K562 (cell line): ENCODE results near the gene FGGY. TPM values are rescaled to one million over a fixed set of nuclear protein-coding genes. Genes with fewer than 3 reads are reported as not detected.
A peak's percentile ranks its signal among the peaks of the same experiment; 100 is the strongest.

Source experiments
- ATAC-seq: fragments of 200-7000 bp; cut with Tn5 transposase; 3 replicates; pipeline ENCODE4 v1.9.1; 2020; ENCODE audit warnings: moderate library complexity
- BruUV-seq: library from RNA; stranded (reverse); fragments of 400-500 nt; replicated peaks from 2 replicates; lab custom pipeline; 2021; lab: Mats Ljungman, UMichigan
- CTCF ChIA-PET: fragments of 300-600 bp; formaldehyde crosslinking; extraction: SDS; loops from one replicate; lab custom pipeline; 2021; ENCODE audit warnings: low intra/inter-chr PET ratio; lab: Yijun Ruan, JAX
- POLR2A ChIA-PET: fragments of 300-600, 350-650 bp; sonication (Branson Sonifier 250); formaldehyde crosslinking; extraction: SDS; loops from one replicate; lab custom pipeline; 2021; ENCODE audit warnings: antibody characterized with exemption, inconsistent platforms; lab: Yijun Ruan, JAX
- DNase-seq, 4 experiments: peaks; one replicate each; pipeline versions ENCODE4 v3.0.0 to v3.0.0-alpha.2; 2011 to 2018; ENCODE audit warnings: low spot score in 3 of 4, mixed read lengths in 3 of 4; ENCODE audit errors: extremely low read depth in 1 of 4
- FAIRE-seq: peaks from 2 replicates; lab custom pipeline; 2011; peaks lifted over from hg19 to GRCh38; lab: Jason Lieb, UNC
- H2AFZ ChIP-seq: 2 replicates; pipeline ENCODE4 v1.6.0; 2011; ENCODE audit warnings: low read depth, low read length, control low read depth, inconsistent platforms
- H3K27ac ChIP-seq: fragments of 200-600 bp; 3 replicates; pipeline ENCODE4 v1.8.0; 2011; ENCODE audit warnings: low read depth, mild to moderate bottlenecking, control low read depth, inconsistent platforms, low read length, moderate library complexity, mixed read lengths; ENCODE audit errors: extremely low read depth
- H3K27me3 ChIP-seq, 2 experiments: fragments of 300-600 bp in 1 of 2; 2 replicates in 1 of 2; 3 replicates in 1 of 2; pipeline versions ENCODE4 v1.6.0 to v1.8.0; 2011; ENCODE audit warnings: inconsistent platforms in 2 of 2, low read length in 2 of 2, mild to moderate bottlenecking in 1 of 2, mixed read lengths in 1 of 2, moderate library complexity in 1 of 2; ENCODE audit not compliant: control insufficient read depth in 2 of 2, insufficient read depth in 2 of 2
- H3K36me3 ChIP-seq: fragments of 300-600 bp; 3 replicates; pipeline ENCODE4 v1.8.0; 2011; ENCODE audit warnings: mild to moderate bottlenecking, low read length, inconsistent platforms; ENCODE audit not compliant: control insufficient read depth, insufficient read depth
- H3K4me1 ChIP-seq, 2 experiments: fragments of 200-600 bp in 1 of 2; replicated peaks in 1 of 2; 2 replicates in 1 of 2; 3 replicates in 1 of 2; pipeline versions ENCODE4 v1.5.1 to v1.8.0; 2011; ENCODE audit warnings: inconsistent platforms in 2 of 2, low read length in 2 of 2, mild to moderate bottlenecking in 1 of 2, mixed read lengths in 1 of 2, moderate library complexity in 1 of 2; ENCODE audit not compliant: control insufficient read depth in 2 of 2, insufficient read depth in 2 of 2
- H3K4me2 ChIP-seq: 2 replicates; pipeline ENCODE4 v1.6.1; 2011; ENCODE audit warnings: low read length, control low read depth, inconsistent platforms, mixed read lengths; ENCODE audit not compliant: insufficient read depth
- H3K4me3 ChIP-seq: fragments of 200-600 bp; sonication (generic), shearing (Covaris generic); 2 replicates; pipeline ENCODE4 v1.5.1; 2016; ENCODE audit warnings: control low read depth, inconsistent platforms
- H3K79me2 ChIP-seq: fragments of 200-600 bp; 3 replicates; pipeline ENCODE4 v1.8.0; 2011; ENCODE audit warnings: low read length, inconsistent platforms; ENCODE audit not compliant: control insufficient read depth, insufficient read depth
- H3K9ac ChIP-seq, 2 experiments: 2 replicates each; pipeline versions ENCODE4 v1.6.0 to v1.6.1; 2011; ENCODE audit warnings: low read depth in 2 of 2, low read length in 2 of 2, control low read depth in 1 of 2, inconsistent platforms in 1 of 2, mild to moderate bottlenecking in 1 of 2, mixed read lengths in 1 of 2; ENCODE audit not compliant: insufficient read depth in 1 of 2
- H3K9me1 ChIP-seq: one replicate; pipeline ENCODE4 v1.6.0; 2011; ENCODE audit warnings: inconsistent platforms, mild to moderate bottlenecking, low read length, moderate library complexity; ENCODE audit not compliant: control insufficient read depth, insufficient read depth
- H3K9me3 ChIP-seq: replicated peaks from 2 replicates; pipeline ENCODE4 v1.5.1; 2011; ENCODE audit warnings: low read depth, low read length, inconsistent platforms; ENCODE audit not compliant: control insufficient read depth, insufficient read depth
- H4K20me1 ChIP-seq: replicated peaks from 2 replicates; pipeline ENCODE4 v1.6.1; 2011; ENCODE audit warnings: low read length, inconsistent platforms, mixed read lengths; ENCODE audit not compliant: control insufficient read depth, insufficient read depth
- BDP1 ChIP-seq: IDR thresholded peaks from 3 replicates; pipeline ENCODE4 v1.6.1; 2011; ENCODE audit not compliant: insufficient read length, insufficient read depth
- CCAR2 ChIP-seq: fragments of 200-400 bp; formaldehyde crosslinking; IDR thresholded peaks from 2 replicates; pipeline ENCODE4 v1.6.1; 2017; ENCODE audit warnings: mild to moderate bottlenecking, low read depth, low read length
- GTF2A2 ChIP-seq: IDR thresholded peaks from 2 replicates; pipeline ENCODE4 v1.6.1; 2016; ENCODE audit warnings: mild to moderate bottlenecking, missing genetic modification characterization, missing compliant biosample characterization
- IFI16 ChIP-seq: fragments of 250-450 bp; sonication (Bioruptor Pico); IDR thresholded peaks from 2 replicates; pipeline ENCODE4 v2.1.2; 2022; ENCODE audit warnings: mild to moderate bottlenecking, inconsistent platforms
- PHF20 ChIP-seq: fragments of 450-650 bp; IDR thresholded peaks from 2 replicates; pipeline ENCODE4 v1.6.1; 2018; ENCODE audit not compliant: partially characterized antibody
- RBM34 ChIP-seq: fragments of 200-400 bp; formaldehyde crosslinking; IDR thresholded peaks from 2 replicates; pipeline ENCODE4 v1.6.1; 2018; ENCODE audit warnings: low read length, borderline replicate concordance; ENCODE audit not compliant: insufficient read depth
- SPI1 ChIP-seq: IDR thresholded peaks from 2 replicates; pipeline ENCODE4 v1.6.1; 2011; ENCODE audit warnings: low read depth, low read length, control low read depth, borderline replicate concordance
- THRAP3 ChIP-seq: fragments of 450-650 bp; IDR thresholded peaks from 2 replicates; pipeline ENCODE4 v1.6.1; 2016; ENCODE audit warnings: mild to moderate bottlenecking, inconsistent platforms, borderline replicate concordance
- TSC22D4 ChIP-seq: fragments of 450-650 bp; IDR thresholded peaks from 2 replicates; pipeline ENCODE4 v1.6.1; 2016; ENCODE audit warnings: missing genetic modification characterization, missing biosample characterization, control low read depth
- ZNF444 ChIP-seq: fragments of 250-450 bp; sonication (Bioruptor Pico); IDR thresholded peaks from 2 replicates; pipeline ENCODE4 v1.4.0; 2020; ENCODE audit warnings: mild to moderate bottlenecking, moderate library complexity
- ZNF584 ChIP-seq: fragments of 200-800 bp; sonication (Bioruptor generic); IDR thresholded peaks from 2 replicates; pipeline ENCODE4 v1.6.1; 2016; ENCODE audit warnings: low read depth, mild to moderate bottlenecking, missing genetic modification characterization, missing compliant biosample characterization
- WGBS: fragments of 100-300 bp; shearing (Covaris generic); methylation state at CpG from one replicate; pipeline ENCODE4 v1.1.6; 2016; ENCODE audit warnings: low coverage, mixed read lengths; ENCODE audit not compliant: insufficient coverage; ENCODE audit errors: missing lambda C conversion rate; 5-methylcytosine and 5-hydroxymethylcytosine counted together
- in situ Hi-C: fragments of 300-500 bp; cut with MboI; formaldehyde crosslinking; loops from 4 replicates; pipeline ENCODE4 v1.15.0; 2018; ENCODE audit warnings: inconsistent platforms, mixed read lengths
- intact Hi-C: fragments of 100-400 bp; cut with micrococcal nuclease; formaldehyde crosslinking; loops from 2 replicates; pipeline ENCODE4 v1.14.2; 2022
- polyA plus RNA-seq, 8 experiments: library from polyadenylated mRNA; depleted of rRNA in 4 of 8; stranded (reverse) in 5 of 8; unstranded in 3 of 8; fragments of >200 nt; fragmentation: Nextera tagmentation in 2 of 8; fragmentation: Illumina TruSeq in 1 of 8; extraction: Ambion mirVana in 2 of 8; extraction: Trizol in 1 of 8; gene quantifications; 2 replicates each; pipeline versions ENCODE4 v1.2.1 to v1.2.3, GENCODE V29; 2011 to 2014; ENCODE audit warnings: inconsistent platforms in 1 of 8, missing spikeins in 1 of 8
- total RNA-seq, 7 experiments: library from RNA; depleted of rRNA in 6 of 7; stranded (reverse); fragments of >200 nt in 6 of 7; fragmentation: Illumina TruSeq in 2 of 7; extraction: Trizol in 2 of 7; gene quantifications; 2 replicates each; pipeline versions ENCODE4 v1.2.1 to v1.2.3, GENCODE V29; 2011 to 2021; ENCODE audit warnings: low replicate concordance in 1 of 7
- TF ChIP-seq, protein P1 (sequence below), 2 experiments: fragments of 150-350 bp in 1 of 2; IDR thresholded peaks; 2 replicates each; pipeline ENCODE4 v1.6.1; 2012 to 2016; ENCODE audit warnings: low read depth in 2 of 2, low read length in 2 of 2, mild to moderate bottlenecking in 1 of 2, moderate library complexity in 1 of 2

FGGY gene
- total and polyA plus RNA-seq, 9 of the 15 experiments (the other 6 are each of a cell fraction or from before 2014, with no cell fraction given) = 9.7 to 19.2 (median 12.6) TPM

DNA sequence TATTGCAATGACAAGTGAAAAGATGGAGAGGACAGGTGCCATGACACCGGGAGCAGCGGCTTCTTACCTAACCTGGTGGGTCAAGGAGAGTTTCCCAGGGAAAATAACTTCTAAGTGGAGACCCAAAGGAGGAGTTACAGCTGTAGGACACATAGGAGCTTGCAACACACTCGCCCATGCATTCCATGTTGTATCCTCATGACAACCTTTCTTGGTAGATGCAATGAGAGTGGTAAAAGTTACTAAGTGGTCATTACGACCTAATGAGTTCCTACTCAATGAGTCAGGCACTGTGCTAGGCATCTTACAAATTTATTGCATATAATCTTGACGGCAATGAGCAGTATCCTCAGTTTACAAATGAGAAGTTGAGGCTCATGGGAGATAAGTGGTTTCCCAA, 398.4 kb downstream of the FGGY start (continued):
- TF ChIP-seq CCAR2 (no peak), GTF2A2 (tag) (no peak), IFI16 (CRISPR knock-in tag) (no peak), BDP1 (no peak), THRAP3 (no peak), PHF20 (no peak), ZNF584 (CRISPR knock-in tag) (no peak), TSC22D4 (tag) (no peak), RBM34 (no peak), ZNF444 (no peak)
- TF ChIP-seq, all 486 proteins: peak for 0

DNA sequence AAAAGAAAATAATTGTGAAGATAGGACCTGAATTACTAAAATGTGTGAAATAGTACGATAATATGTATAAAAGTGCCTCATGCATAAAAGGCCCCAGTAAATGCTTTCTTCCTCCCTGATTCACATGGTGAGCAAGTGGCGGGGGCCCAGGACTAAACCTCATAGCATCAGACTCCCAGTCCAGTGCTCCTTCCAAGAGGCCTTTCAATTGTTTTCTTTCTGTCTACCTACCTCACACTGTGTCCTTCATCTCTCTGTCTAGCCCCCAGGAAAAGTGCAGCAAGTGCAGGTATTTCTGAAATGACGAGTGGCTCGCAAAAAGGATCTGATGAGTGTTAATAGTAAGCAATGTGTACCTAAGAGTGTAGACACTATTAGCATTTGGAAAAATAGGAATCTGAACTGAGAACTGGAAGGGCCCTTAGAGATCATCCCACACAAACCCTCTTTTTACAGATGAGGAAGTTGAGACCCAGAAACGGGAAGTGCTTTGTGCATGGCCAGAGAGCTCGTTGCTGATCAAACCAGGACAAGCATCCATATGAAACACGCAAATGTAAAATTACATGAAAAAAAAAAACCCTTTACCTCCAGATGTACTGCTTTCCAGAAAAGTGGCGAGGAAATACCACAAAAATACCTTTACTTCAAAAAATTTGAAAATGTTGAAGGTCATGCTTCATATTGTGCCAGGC, 399.7 kb downstream of the FGGY start:
- no peaks in the 10 kb centered on the region for H3K36me3 ChIP-seq
- TF ChIP-seq, protein P1, sequence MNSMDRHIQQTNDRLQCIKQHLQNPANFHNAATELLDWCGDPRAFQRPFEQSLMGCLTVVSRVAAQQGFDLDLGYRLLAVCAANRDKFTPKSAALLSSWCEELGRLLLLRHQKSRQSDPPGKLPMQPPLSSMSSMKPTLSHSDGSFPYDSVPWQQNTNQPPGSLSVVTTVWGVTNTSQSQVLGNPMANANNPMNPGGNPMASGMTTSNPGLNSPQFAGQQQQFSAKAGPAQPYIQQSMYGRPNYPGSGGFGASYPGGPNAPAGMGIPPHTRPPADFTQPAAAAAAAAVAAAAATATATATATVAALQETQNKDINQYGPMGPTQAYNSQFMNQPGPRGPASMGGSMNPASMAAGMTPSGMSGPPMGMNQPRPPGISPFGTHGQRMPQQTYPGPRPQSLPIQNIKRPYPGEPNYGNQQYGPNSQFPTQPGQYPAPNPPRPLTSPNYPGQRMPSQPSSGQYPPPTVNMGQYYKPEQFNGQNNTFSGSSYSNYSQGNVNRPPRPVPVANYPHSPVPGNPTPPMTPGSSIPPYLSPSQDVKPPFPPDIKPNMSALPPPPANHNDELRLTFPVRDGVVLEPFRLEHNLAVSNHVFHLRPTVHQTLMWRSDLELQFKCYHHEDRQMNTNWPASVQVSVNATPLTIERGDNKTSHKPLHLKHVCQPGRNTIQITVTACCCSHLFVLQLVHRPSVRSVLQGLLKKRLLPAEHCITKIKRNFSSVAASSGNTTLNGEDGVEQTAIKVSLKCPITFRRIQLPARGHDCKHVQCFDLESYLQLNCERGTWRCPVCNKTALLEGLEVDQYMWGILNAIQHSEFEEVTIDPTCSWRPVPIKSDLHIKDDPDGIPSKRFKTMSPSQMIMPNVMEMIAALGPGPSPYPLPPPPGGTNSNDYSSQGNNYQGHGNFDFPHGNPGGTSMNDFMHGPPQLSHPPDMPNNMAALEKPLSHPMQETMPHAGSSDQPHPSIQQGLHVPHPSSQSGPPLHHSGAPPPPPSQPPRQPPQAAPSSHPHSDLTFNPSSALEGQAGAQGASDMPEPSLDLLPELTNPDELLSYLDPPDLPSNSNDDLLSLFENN (IDR thresholded peaks at IDR 0.05; ENCODE audit: low read depth in 2 of 2, low read length in 2 of 2) = no peak
- TF ChIP-seq SPI1 = peak; percentile 97
- H3K9me1 ChIP-seq = no peaks in the 10 kb centered on the region
- H3K9me3 ChIP-seq = no peaks in the 10 kb centered on the region
- no peaks in the 10 kb centered on the region for H4K20me1 ChIP-seq
- in situ Hi-C loops = no loop called here
- CTCF ChIA-PET = no interaction called here
- H3K4me2 ChIP-seq = no peak overlapping the region
- no peak overlapping the region for H3K9ac ChIP-seq
- H3K27ac ChIP-seq = no peak overlapping the region
- POLR2A ChIA-PET = no interaction called here
- H3K27me3 ChIP-seq = no peaks in the 10 kb centered on the region
- BruUV-seq = no TSS peak
- intact Hi-C loops = loop anchor here (5.0 to 10.0 kb wide), 3 partner anchors 402 to 914 kb away; partner anchors contain the start of genes FGGY and JUN
- H3K4me1 ChIP-seq = no peaks in the 10 kb centered on the region
- no peak overlapping the region for H3K4me3 ChIP-seq
- no peak overlapping the region for H2AFZ ChIP-seq
- ATAC-seq (no peak), FAIRE-seq (no peak), DNase-seq (no peak)
- 16% methylated on average over 8 of the region's 8 CpGs for WGBS
- H3K79me2 ChIP-seq = no peaks in the 10 kb centered on the region
